ENCODE measurements around the gene BAHD1.
A peak's percentile ranks its signal among the peaks of the same experiment; 100 is the strongest.

The BAHD1 gene

GRCh38 chr15:40440743-40441564, at the start of gene BAHD1:
BAHD1 (plus strand) TSS chr15:40440953; CDS start chr15:40458465, 17,512 bp downstream.
- DNase-seq (ENCODE audit: low read depth), result peak; percentile 67
- no peak for TF ChIP-seq CTCF (IDR thresholded peaks at IDR 0.05; ENCODE audit: control insufficient read depth, insufficient read depth, low read depth, low read length, missing control alignments)
- H3K4me3 ChIP-seq (ENCODE audit: control insufficient read depth, low read depth, low read length), result peak within 1 kb of the TSS; percentile 74

GRCh38 chr15:40392986-40393948, 47.5 kb upstream of the BAHD1 start:
- no peak for TF ChIP-seq CTCF (IDR thresholded peaks at IDR 0.05; ENCODE audit: control insufficient read depth, insufficient read depth, low read depth, low read length, missing control alignments)
- H3K4me3 ChIP-seq (ENCODE audit: control insufficient read depth, low read depth, low read length), result no peak overlapping the region
- peak; percentile 37 for DNase-seq (ENCODE audit: low read depth)

GRCh38 chr15:40397688-40398412, 42.9 kb upstream of the BAHD1 start:
- no peak for DNase-seq (ENCODE audit: low read depth)
- no peak overlapping the region for H3K4me3 ChIP-seq (ENCODE audit: control insufficient read depth, low read depth, low read length)
- no peak for TF ChIP-seq CTCF (IDR thresholded peaks at IDR 0.05; ENCODE audit: control insufficient read depth, insufficient read depth, low read depth, low read length, missing control alignments)

- no peak for DNase-seq (ENCODE audit: low read depth)
- no peak for TF ChIP-seq CTCF (IDR thresholded peaks at IDR 0.05; ENCODE audit: control insufficient read depth, insufficient read depth, low read depth, low read length, missing control alignments)
- H3K4me3 ChIP-seq (ENCODE audit: control insufficient read depth, low read depth, low read length), result no peak overlapping the region
Observed at GRCh38 chr15:40398413-40398873, 42.3 kb upstream of the BAHD1 start.

GRCh38 chr15:40399370-40399769, 41.4 kb upstream of the BAHD1 start:
- no peak for TF ChIP-seq CTCF (IDR thresholded peaks at IDR 0.05; ENCODE audit: control insufficient read depth, insufficient read depth, low read depth, low read length, missing control alignments)
- DNase-seq (ENCODE audit: low read depth), result no peak
- H3K4me3 ChIP-seq (ENCODE audit: control insufficient read depth, low read depth, low read length), result no peak overlapping the region
